ENCODE data around the gene PIGB.
"Not testable (repeated sequence)": the region's sequence is repeated elsewhere in the genome, so short reads cannot be mapped to it uniquely, and the experiment has no call there.

The PIGB gene

GRCh38 chr15:55290528-55291057 lies 28.4 kb upstream of the PIGB start:
- Mint-ChIP-seq H3K27me3 (ENCODE audit: low read depth) (no peaks in the 10 kb centered on the region), H3K4me1 (no peaks in the 10 kb centered on the region), H3K36me3 (ENCODE audit: low read depth) (peaks cover 4% of the 10 kb centered on the region), H3K9me3 (no peaks in the 10 kb centered on the region), H3K4me3 (peak overlapping the region; percentile 85 to 94 (median 93)), H3K27ac (peak overlapping the region; percentile 85 to 95 (median 94))
- peak; percentile 85 to 92 (median 87) for TF ChIP-seq CTCF (IDR thresholded peaks at IDR 0.05; ENCODE audit: unreplicated experiment in 3 of 3)

- Mint-ChIP-seq H3K27ac (no peak overlapping the region), H3K9me3 (peaks cover 8% of the 10 kb centered on the region), H3K36me3 (ENCODE audit: low read depth) (peaks cover 7% of the 10 kb centered on the region), H3K4me3 (no peak overlapping the region), H3K27me3 (ENCODE audit: low read depth) (no peaks in the 10 kb centered on the region), H3K4me1 (no peaks in the 10 kb centered on the region)
- TF ChIP-seq CTCF (IDR thresholded peaks at IDR 0.05; ENCODE audit: unreplicated experiment in 3 of 3) = no peak
Observed at GRCh38 chr15:55297315-55297714, 21.7 kb upstream of the PIGB start.

GRCh38 chr15:55302801-55303200 lies 16.2 kb upstream of the PIGB start:
- not testable (repeated sequence) for H3K27ac Mint-ChIP-seq

GRCh38 chr15:55319537-55320237 lies 665 bp downstream of the PIGB start:
- peaks cover 24% of the 10 kb centered on the region for H3K4me1 Mint-ChIP-seq
- TF ChIP-seq CTCF (IDR thresholded peaks at IDR 0.05; ENCODE audit: unreplicated experiment in 3 of 3) = no peak
- no peaks in the 10 kb centered on the region for H3K27me3 Mint-ChIP-seq (ENCODE audit: low read depth)
- no peaks in the 10 kb centered on the region for H3K9me3 Mint-ChIP-seq
- peak overlapping the region; percentile 99 to 100 (median 100) for H3K4me3 Mint-ChIP-seq
- peak overlapping the region; percentile 96 to 100 (median 99) for H3K27ac Mint-ChIP-seq
- H3K36me3 Mint-ChIP-seq (ENCODE audit: low read depth) = peaks cover 18% of the 10 kb centered on the region

More at GRCh38 chr15:55302801-55303200, 16.2 kb upstream of the PIGB start:
- H3K27me3 Mint-ChIP-seq (ENCODE audit: low read depth); H3K4me3 Mint-ChIP-seq; H3K4me1 Mint-ChIP-seq: not testable (repeated sequence)
- Mint-ChIP-seq H3K36me3 (ENCODE audit: low read depth) (peaks cover 37% of the 10 kb centered on the region), H3K9me3 (peaks cover 30% of the 10 kb centered on the region)

- no peak for TF ChIP-seq CTCF (IDR thresholded peaks at IDR 0.05; ENCODE audit: unreplicated experiment in 3 of 3)
- H3K4me1 Mint-ChIP-seq = peaks cover 24% of the 10 kb centered on the region
Observed at GRCh38 chr15:55320238-55320550, 1.2 kb downstream of the PIGB start.

GRCh38 chr15:55320963-55321362 lies 1.9 kb downstream of the PIGB start:
- H3K9me3 Mint-ChIP-seq = no peaks in the 10 kb centered on the region

More at GRCh38 chr15:55320238-55320550, 1.2 kb downstream of the PIGB start:
- peak overlapping the region; percentile 74 to 92 (median 84) for H3K4me3 Mint-ChIP-seq
- no peaks in the 10 kb centered on the region for H3K9me3 Mint-ChIP-seq
- H3K27me3 Mint-ChIP-seq (ENCODE audit: low read depth) = no peaks in the 10 kb centered on the region
- H3K27ac Mint-ChIP-seq = peak overlapping the region; percentile 73 to 96 (median 89)
- peaks cover 13% of the 10 kb centered on the region for H3K36me3 Mint-ChIP-seq (ENCODE audit: low read depth)

More at GRCh38 chr15:55320963-55321362, 1.9 kb downstream of the PIGB start:
- Mint-ChIP-seq H3K4me3 (peak overlapping the region in 2 of 3 experiments; percentile 46 to 53), H3K4me1 (peaks cover 24% of the 10 kb centered on the region), H3K27me3 (ENCODE audit: low read depth) (no peaks in the 10 kb centered on the region), H3K27ac (no peak overlapping the region), H3K36me3 (ENCODE audit: low read depth) (peaks cover 11% of the 10 kb centered on the region)
- TF ChIP-seq CTCF (IDR thresholded peaks at IDR 0.05; ENCODE audit: unreplicated experiment in 3 of 3) = no peak
